Measurements from ENCODE around the gene FAM135A.

- TF ChIP-seq CTCF (IDR thresholded peaks at IDR 0.05) (no peak), POLR2A (IDR thresholded peaks at IDR 0.05) (no peak)
These were observed 10.2 kb downstream of the FAM135A start for GRCh38 chr6:70423189-70424134.
